GM21367 (cell line): ENCODE results near the gene MRPL11.
"Not testable (repeated sequence)": the region's sequence is repeated elsewhere in the genome, so short reads cannot be mapped to it uniquely, and the experiment has no call there.

ENCODE experiments used
- ATAC-seq: cut with Tn5 transposase; IDR thresholded peaks from one replicate; pipeline ENCODE4 v1.9.1; 2021; ENCODE audit not compliant: unreplicated experiment

The MRPL11 gene

GRCh38 chr11:66431871-66432329 is 6.7 kb downstream of the MRPL11 start:
- ATAC-seq: not testable (repeated sequence)

- ATAC-seq: not testable (repeated sequence)
Observed at GRCh38 chr11:66431287-66431686, 7.4 kb downstream of the MRPL11 start.

GRCh38 chr11:66429983-66430602 is 8.6 kb downstream of the MRPL11 start:
- ATAC-seq: no peak

GRCh38 chr11:66428933-66429332 is 9.7 kb downstream of the MRPL11 start:
- no peak for ATAC-seq

GRCh38 chr11:66426314-66426713 is 12.3 kb downstream of the MRPL11 start:
- no peak for ATAC-seq

GRCh38 chr11:66421492-66422205 is 17.0 kb downstream of the MRPL11 start:
- ATAC-seq: no peak

GRCh38 chr11:66420671-66421476 is 17.8 kb downstream of the MRPL11 start, which contains the start of gene NPAS4:
Gene NPAS4 (plus strand): TSS chr11:66421035. CDS start chr11:66421180, 145 bp downstream.
- no peak for ATAC-seq

- no peak for ATAC-seq
Observed at GRCh38 chr11:66419825-66420224, 18.8 kb downstream of the MRPL11 start.

- ATAC-seq: no peak
Observed at GRCh38 chr11:66418986-66419308, 19.7 kb downstream of the MRPL11 start.

- ATAC-seq: no peak
Observed at GRCh38 chr11:66418168-66418985, 20.3 kb downstream of the MRPL11 start.

- ATAC-seq: no peak
Observed at GRCh38 chr11:66417000-66417399, 21.6 kb downstream of the MRPL11 start.

GRCh38 chr11:66415423-66415822 is 23.2 kb downstream of the MRPL11 start:
- ATAC-seq: no peak

- ATAC-seq: no peak
Observed at GRCh38 chr11:66414120-66414934, 24.3 kb downstream of the MRPL11 start.

- no peak for ATAC-seq
Observed at GRCh38 chr11:66413167-66413566, 25.5 kb downstream of the MRPL11 start.

- no peak for ATAC-seq
Observed at GRCh38 chr11:66412110-66412509, 26.5 kb downstream of the MRPL11 start.

GRCh38 chr11:66411323-66411722 is 27.3 kb downstream of the MRPL11 start:
- ATAC-seq: no peak

- no peak for ATAC-seq
Observed at GRCh38 chr11:66410191-66410590, 28.5 kb downstream of the MRPL11 start.

GRCh38 chr11:66409226-66409625 is 29.4 kb downstream of the MRPL11 start:
- no peak for ATAC-seq

- no peak for ATAC-seq
Observed at GRCh38 chr11:66408488-66409214, 30.0 kb downstream of the MRPL11 start.
